ENCODE data around the gene CCR9.

Gene CCR9

DNA sequence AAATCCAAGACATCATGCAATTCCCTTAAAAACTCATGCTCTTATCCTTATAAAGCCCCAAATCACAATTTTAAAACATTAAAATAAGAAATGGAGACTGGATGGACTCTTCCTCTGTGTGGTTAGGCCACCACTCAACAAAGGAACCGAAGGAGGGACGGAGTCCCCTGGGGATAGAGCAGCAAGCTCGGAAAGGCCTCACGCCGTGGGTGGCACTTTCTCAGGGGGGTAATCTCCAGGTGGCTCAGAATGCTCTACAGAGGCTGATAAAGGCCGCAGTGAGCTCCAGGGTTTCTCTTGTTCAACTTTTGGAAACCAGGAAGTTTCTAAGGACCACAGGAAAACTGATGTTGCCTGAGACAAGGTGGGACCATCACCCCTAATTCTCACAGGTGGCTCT lies 23.2 kb downstream of the CCR9 start:
- DNase-seq: no peak

DNA sequence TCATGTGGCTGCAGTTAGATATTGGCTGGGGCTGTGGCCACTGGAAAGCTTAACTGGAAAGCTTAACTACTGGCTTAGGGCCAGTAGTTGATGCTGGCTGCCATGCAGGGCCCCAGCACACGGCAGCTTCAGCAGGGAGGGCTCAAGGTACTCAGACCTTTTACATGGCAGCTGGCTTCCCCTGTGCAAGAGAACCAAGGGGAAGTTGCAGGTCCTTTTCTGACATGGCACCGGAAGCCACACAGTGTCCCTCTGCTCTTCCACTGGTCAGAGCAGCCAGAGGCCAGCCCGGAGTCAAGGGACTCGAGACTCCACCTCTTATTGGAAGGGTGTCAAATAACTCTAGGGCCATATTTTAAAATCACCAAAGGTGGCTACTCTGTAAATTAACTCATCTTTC lies 24.5 kb downstream of the CCR9 start:
- DNase-seq: no peak

DNA sequence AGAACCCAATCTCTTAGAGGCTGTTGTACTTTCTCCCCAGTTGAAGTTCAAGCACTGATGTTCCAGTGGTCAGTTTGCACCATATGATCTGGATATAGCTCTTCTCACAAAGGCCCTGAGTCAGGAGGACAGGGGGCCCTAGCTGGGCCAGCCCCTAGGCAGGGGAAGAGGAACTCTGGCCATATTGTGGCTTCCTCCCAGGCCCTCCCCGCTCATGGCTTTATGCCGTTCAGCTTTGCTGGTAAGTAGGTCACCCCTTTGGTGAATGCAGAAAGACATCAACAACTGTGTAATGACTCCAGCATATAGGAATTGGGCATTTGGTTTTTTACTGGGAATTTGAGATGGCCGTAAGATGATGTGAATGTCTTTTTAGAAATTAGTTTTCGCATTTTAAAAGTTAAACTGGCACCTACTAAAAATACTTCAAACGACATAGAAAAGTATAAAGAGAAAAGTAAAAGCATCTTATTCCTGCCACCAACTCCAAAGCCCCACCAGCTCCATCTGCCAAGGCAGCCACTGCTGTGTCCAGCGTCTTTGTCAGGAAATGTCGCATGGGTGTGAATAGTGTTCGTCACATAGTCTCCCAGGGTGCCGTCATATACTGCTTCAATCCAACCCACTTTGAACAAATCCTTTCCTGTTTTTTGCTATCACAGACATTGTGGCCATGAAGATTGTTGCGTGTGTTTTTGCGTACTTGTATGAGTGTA lies 25.3 kb downstream of the CCR9 start:
- peak; percentile 32 for DNase-seq

DNA sequence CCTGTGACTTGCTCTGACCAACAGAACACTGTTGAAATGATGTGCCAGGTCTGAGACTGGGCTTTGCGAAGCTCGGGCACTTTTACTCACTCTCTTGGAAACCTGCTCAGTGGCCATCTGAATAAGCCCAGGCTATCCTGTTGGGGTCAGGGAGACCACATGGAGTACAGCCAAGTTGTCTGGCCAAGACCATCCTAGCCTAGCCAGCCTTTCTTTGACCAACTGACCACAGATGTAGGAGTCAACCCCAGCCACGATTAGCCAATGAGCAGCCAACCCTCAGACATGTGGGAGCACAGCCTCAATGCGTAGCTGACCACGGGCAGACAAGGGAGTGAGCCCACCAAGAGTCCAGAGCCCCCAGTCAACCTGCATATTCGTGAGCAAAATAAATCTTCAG lies 26.1 kb downstream of the CCR9 start:
- DNase-seq: no peak

DNA sequence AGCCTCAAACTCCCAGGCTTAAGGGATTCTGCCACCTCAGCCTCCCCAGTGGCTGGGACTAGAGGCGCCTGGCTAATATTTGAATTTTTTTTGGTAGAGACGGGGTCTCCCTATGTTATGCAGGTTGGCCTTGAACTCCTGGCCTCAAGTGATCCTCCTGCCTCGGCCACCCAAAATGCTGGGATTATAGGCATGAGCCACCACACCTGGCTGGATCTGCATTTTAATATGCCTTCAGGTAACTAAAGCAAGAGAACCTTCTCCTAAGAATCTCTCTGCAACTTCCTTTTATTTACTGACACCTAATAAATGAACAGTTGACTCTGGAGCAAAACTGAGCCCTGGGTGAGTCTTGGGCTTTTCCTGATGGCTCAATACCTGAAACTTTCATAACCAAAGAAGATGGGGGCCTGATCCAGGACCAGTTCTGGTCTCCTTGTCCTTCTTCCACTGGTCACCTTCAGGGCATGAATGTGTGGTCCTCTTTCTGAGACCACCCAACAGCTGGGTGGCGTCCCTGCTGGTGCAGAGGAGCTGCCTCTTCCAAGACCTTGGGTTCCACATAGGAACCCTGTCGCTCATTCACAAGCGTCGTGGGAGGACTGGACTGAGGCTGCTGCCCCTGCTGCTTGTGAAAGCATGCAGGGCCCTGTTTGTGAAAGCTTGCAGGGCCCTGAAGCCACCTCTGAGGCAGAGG lies 28.2 kb downstream of the CCR9 start:
- no peak for DNase-seq

DNA sequence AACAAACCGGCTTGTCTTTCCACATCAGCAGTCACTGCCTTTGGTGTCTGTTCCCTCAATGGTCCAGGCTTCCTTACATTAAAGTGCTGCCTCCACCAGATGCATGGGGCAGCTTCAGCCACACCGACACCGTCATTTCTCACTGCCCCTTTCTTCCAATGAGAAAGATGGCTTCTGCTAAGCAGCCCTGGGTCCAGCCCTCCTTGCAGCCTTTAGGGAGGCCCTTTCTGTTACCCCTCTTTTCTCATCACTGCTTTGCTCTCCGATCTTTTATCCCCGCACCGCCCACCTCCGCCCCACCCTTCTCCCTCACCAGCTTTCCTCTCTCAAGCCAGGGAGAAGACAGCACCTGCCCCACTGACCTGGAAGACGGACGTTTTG lies 28.7 kb downstream of the CCR9 start:
- DNase-seq: no peak

DNA sequence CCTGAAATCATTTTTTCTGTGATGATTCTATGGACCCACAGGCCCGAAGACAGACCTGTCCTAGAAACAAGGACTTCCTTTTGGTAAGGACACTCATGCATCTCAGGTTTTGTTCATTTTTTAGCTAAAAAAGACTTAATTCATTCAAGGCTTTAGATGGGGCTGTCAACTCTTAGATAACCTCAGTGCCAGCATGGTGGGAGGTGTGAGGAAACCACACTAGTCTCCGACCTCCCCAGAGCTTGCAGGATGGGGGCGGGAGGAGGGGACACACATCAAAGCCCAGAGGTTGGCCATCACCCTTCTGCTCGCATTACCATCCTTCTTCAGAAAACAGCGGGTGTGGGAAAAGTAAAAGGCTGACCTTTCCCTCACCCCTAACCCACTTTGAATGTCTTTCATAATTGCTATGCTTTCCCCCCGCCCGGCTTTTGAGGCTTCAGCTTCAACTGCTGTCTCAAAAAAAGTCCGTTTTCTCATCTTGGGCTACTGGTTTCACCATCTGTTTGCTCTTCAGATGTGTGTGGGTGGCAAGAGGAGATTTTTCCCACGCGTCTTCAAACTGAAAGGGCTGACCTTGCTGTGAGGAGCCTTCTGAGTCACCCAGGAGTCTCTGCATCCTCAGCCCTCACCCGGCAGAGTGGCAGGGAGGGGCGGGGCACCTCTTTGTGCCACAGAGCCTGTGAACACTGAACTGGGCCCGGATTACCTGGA lies 29.3 kb downstream of the CCR9 start:
- peak; percentile 60 for DNase-seq

DNA sequence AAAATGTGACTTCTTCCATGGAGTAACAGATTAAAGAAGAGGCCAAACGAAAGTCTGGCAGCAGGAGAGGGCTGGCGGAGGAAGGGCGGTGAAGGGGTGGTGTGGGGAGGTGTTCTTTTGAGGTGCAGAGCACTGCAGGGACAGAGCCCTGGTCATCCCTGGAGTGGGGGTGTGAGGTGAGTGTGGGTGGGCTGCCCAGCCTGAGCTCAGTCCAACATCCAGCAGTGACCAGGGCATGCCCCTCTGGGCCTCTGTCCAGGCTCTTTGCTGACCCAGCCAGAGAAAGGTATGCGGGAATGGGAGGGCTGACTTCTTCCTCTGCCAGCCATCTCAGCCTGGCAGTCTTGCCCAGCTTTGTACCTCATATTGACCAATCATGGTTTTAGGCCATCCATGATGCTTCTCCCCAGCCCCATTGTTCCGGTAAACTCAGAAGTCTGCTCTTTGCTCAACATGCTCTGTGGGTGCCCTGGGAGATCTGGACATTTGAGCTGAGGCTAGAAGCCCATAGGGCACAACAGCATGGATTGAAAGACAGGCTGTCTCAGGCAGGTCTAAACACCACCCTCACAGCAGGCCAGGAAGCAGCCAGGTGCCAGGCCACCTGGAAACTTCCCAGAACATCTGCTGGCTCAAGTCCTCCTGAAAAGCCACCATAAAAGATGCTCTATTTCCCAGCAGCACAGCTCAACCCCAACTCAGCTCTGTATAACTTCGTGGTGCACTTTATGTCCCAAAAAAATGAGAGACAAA lies 31.0 kb downstream of the CCR9 start:
- no peak for DNase-seq

DNA sequence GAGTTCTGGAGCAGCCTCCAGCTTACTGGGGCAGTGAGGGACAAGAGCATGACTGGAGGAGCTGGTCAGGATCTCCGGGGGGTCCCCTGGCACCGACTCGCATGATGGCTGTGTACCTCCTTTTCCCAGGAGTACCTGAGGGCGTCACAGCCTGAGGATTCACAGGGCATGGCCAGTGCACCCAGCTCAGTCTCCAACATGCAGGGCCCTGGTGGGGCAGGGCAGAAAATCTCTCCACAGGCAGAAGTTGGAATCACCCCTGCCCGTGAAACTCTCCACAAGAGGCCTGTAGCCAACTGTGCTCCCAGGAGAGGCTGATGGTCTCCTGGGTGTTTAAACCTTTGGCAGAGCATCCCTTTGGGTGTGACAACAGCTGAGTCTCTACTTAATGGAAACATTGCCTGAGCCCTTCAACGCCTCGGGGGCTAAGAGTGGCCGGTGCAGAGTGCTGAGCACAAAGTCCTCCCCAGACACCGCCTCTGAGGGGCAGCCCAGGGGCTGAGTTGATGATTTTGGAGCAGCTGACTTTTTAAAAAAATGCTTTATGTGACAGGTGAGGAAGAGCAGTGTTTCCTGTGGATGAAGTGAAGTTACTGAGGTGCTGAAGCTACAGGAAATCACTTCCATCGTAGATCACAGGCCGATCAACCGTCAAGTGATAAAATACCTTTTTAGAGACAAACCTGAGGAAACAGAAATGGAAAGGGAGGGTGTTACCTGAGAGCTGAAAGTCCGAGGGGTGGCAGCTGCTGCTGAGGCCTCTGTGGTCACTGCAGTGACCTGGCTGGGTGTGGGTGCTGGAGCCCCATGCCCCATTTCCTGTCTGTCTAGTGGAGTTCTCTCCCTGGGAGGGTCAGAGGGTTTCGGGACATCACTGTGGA lies 35.1 kb downstream of the CCR9 start:
- no peak for DNase-seq

DNA sequence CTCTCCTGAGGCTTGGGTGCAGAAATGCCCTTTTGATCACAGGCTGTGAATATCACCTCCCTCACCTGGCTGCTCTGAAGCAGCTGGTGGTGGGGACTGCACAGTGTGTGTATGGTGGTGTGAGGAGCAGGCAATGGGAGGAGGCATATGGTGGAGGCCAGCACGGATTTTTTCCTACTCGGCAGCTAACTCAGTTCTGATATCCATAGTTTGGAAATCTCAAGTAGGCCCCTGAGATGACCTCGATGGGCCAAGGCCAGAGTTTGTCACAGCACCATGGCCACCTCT lies 35.6 kb downstream of the CCR9 start:
- no peak for DNase-seq

DNA sequence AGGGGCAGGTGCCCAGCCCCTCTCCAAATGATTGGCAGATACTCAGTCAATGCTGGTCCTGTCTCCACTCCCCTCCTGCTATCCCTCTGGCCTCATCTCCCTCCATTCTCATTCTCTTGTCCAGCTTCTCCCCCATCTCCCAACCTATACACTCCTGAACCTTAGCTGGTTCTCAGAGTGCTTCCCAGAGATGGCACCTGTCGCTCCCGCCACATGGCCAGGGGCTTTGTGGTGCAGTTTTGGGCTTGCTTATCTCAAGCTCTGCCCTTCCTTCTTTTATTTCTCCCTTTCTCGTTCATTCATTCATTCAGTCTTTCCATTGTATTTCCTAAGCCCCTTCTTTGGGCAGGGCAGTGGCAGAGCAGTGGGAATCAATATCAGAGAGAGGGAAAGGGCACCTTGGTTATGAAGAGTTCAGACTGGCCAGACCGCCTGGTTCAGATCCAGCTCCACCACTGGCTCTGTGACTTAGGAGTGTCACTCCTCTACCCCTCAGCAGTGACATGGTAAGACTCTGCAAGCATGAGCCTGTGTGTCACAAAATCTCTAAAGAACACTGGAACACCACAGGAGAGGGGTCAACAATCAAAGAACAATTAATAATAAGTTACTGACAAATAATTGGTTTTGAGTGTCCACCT lies 36.7 kb downstream of the CCR9 start:
- no peak for DNase-seq

DNA sequence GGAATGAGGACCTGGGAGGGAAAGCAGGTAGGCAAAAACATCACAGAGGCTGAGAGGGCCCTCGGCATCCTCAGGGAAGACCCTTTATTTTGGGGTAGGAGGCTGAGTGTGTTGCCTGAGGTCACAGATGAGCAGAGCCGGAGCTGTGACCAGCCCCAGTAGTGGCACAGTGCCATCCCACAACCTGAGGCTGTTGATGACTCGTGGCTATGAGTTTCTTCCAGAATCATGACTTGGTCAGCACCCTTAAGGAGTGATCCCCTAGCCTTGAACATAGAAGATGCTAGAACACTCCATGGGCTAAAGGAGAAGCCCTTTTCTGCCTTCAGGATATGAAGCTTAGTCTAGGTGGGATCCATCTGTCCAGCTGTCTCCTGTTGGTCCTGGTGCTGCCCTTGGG lies 37.4 kb downstream of the CCR9 start:
- DNase-seq: no peak

DNA sequence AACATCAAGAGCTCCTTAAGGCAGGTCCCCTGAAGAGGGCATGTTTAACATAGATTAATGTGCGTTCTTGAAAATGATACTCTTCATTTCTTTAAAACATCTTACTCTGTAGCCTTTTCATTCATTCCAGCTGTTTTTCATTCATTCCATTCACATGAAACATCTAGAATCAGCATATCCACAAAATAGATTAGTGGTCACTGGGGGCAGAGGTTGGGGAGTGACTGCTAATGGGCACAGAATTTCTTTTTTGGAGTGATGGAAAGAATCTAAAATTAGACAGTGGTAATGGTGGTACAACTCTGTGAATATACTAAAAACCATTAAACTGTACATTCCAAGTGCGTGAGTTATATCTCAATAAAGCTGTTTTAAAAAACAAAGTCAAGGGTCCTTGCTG lies 41.5 kb downstream of the CCR9 start:
- no peak for DNase-seq

DNA sequence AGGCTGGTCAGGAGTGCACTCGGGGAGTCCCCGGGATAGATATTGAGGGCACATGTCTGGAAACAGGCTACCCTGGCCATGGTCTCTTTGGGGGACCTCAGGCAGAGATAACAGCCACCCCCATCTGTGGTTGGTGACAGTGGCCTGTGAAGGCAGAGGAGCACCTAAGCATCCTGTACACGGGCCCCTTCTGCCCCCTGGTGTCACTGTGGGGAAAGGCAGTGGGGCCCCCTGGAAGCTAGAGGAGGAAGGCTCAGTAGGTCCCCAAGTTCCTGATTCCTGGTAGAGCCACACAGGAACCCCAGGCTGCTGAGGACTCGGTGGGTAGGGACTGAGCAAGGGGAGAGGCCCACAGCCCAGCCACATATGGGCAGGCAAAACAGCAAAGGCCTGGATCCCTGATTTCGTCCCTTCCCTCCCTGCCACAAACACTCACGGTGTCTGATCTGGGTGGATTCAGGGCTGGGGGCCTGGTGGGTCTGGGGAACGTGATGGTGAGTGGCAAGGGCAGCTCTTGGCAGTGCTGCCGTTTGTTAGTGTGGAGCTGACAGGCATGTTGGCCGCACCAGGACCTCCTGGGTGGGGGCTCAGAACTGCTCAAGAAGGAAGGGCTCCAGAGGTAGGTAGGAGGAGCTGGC lies 42.8 kb downstream of the CCR9 start:
- peak; percentile 51 for DNase-seq

DNA sequence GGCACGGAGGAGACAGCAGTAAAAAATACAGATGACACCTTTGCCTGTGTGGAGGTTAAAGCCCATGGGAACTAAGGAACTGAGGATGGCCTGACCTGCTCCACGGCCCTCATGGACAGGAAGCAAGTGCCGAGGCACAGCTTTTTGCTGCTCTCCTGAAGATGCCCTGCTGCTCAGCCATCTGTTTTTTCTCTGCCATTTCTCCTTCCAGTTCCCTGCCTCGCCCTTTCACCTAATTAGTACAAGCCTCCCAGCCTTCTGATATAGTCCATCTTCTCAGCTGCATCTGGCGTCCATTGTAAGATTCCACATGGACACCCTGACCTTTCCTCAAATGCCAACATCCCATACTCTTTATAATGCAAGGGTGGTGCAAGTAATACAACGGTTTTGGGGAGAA lies 45.2 kb downstream of the CCR9 start:
- no peak for DNase-seq

DNA sequence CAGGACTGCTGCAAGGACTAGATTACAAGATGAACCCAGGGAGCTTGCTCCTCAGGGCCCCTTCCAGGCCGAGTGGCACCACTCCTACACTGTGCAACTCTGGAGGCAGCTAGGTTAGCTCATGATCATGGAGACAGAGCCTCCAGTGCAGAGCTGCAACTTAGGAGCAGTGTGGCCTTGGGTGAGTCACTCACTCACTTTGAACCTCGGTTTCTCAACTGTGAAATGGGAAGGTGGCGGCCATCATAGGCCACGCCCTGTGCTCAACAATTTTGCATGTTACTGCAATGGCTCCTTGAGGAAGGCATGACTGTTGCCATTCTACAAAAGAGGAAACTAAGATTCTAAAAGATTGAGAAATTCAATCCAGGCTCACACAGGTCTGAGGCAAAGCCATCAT lies 45.8 kb downstream of the CCR9 start:
- no peak for DNase-seq

DNA sequence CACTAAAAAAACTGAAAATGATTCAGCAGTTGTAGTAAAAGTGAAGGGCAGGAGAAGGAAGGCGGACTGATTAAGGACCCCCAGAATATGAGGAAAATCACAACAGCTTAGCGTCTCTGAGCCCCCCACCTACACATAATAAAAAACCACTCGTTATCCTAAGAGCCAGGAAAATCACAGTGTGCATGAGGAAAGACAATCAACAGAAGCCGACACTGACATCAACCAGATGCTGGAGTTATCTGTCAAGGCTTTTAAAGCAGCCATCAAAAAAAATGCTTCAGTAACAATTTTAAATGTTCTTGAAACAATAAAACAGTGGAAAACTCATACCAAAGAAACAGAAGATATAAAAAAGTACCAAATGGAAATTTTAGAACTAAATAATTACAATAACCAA lies 47.2 kb downstream of the CCR9 start:
- no peak for DNase-seq

DNA sequence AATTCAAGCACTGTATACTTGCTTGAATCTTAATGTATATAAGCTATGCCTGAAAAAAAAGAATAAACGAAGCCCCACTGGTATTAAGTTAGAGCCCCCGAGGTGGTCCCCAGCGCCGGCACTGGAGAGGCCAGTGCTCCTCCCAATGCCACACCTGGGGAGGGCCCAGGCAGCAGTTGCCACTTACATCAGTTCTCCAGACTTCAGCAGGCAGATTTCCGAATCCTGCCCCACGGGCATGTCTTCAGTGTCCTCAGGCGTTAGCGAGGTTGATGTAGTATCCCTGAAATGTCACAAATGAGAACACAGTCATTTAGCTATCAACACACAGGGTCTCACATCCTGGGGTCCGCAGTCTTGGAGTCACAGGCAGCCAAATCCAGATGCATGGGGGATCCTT lies 49.9 kb downstream of the CCR9 start:
- DNase-seq: no peak

DNA sequence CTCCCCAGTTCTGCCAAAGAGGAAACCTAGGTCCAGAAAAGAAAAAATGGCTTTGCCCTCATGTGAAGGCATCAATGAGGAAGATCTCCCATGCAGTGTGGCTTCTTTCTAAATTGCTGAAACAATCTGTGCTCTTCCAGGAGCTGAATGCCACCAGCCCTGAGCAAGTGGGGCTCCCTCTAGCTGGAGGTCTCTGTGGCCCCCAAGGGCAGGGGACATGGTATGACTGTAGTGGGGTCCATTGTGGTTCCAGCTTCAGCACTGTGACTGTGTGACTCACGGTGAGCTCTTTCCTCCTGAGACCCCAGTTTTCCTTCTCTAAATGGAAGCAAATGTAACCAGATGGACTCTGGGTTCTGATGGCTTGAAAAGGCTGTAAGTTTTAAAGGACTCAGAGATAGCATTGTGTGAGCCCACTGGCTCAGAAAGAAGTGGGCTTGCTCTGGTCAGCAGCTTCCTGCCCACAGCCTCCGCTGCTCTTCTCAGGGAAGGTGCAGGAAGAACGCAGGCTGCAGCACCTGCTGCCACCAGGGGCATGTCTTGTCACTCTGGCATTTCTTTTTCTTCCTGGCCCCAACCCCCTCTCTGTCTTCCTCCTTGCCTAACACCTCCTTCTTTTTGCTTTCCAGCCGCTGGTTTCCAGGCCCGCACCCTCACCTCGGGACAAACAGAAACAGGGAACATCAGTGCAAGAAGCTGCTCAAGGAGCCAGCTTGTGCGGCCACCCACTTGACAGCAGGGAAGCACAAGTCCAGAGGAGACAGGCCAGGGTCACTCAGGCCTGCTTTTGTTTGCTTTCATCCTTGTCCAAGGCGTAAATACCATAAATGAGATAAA lies 51.1 kb downstream of the CCR9 start:
- no peak for DNase-seq

DNA sequence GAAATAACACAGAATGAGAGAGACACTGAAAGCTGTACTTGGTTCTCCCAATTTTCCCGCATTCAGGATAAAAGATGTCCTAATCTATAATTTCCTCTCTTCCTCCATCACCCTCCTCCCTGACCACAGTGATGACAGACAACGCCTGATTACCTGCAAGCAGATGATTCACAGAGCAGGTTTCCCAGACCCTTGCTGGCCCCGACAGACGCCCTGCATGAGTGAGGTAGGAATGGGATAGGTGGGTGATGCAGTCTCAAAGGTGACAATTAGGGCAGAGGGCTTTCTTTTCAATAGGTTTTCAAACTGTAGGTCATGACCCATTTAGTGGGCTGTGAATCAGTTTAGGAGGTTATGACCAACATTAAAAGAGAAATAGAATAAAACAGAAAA lies 51.7 kb downstream of the CCR9 start:
- DNase-seq: no peak

DNA sequence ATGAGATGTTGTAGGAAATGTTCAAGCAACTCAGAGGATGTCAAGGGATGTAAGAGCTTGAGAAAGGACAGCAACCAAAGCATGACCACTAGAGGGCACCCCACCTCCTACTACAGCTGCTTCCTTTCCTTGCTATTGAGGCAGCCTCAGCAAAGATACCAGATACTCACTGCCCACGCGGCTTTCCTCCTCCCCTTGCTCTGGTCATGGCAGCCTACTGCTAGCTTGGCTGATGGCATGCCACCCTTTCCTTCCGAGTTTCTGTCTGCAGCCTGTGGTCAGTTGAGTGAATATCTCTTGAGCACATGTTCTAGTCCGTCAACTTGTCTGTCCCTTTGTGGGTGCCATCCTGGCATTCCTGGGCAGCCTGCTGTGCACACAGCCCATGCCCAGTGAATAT lies 52.5 kb downstream of the CCR9 start:
- DNase-seq: peak; percentile 75

Data from central memory CD4-positive, alpha-beta T cell (primary cell).